RWPE1 (cell line): ENCODE results near the gene EXOG.

ENCODE experiments used
- CTCF ChIA-PET: fragments of 350-600 bp; sonication (Branson Sonifier 250); formaldehyde crosslinking; extraction: SDS; loops from one replicate; lab custom pipeline; 2021; lab: Yijun Ruan, JAX
- POLR2A ChIA-PET: fragments of 400-600 bp; formaldehyde crosslinking; extraction: SDS; loops from one replicate; lab custom pipeline; 2020; ENCODE audit warnings: antibody characterized with exemption; ENCODE audit not compliant: low non-redundant PET; lab: Yijun Ruan, JAX
- DNase-seq: peaks from one replicate; pipeline ENCODE4 v3.0.0; 2012; ENCODE audit warnings: low spot score
- H3K27ac ChIP-seq: fragments of 450-650 bp; 2 replicates; pipeline ENCODE4 v1.5.1; 2017
- CTCF ChIP-seq: fragments of 450-650 bp; conservative IDR thresholded peaks from 2 replicates; pipeline ENCODE4 v1.5.1; 2017; ENCODE audit warnings: low read depth, mild to moderate bottlenecking

The EXOG gene

DNA sequence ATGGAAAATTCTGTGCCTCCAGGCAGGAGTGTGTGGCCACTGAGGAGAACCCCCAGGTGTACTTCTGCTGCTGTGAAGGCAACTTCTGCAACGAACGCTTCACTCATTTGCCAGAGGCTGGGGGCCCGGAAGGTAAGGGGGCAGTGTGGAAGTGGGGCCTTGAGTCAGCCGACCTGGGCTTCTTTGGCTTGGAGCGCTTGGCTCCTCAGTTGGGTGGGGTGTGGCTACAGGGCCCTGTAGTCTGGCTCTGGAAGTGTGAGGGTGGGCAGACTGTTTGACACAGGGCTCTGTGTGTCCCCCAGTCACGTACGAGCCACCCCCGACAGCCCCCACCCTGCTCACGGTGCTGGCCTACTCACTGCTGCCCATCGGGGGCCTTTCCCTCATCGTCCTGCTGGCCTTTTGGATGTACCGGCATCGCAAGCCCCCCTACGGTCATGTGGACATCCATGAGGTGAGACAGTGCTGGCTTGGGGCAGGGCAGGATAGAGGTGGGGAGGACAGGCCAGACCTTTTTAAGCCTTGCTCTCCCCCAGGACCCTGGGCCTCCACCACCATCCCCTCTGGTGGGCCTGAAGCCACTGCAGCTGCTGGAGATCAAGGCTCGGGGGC lies 18.2 kb upstream of the EXOG start:
- TF ChIP-seq CTCF = no peak
- no peak for DNase-seq
- no peak overlapping the region for H3K27ac ChIP-seq
- CTCF ChIA-PET = interaction anchor here (0.5 kb wide), 1 partner anchor 24 kb away, joined by 5 read pairs; no protein-coding TSS in a partner anchor
- POLR2A ChIA-PET = interaction anchor here (0.6 kb wide), 1 partner anchor 437 kb away, joined by 3 read pairs; no protein-coding TSS in a partner anchor

DNA sequence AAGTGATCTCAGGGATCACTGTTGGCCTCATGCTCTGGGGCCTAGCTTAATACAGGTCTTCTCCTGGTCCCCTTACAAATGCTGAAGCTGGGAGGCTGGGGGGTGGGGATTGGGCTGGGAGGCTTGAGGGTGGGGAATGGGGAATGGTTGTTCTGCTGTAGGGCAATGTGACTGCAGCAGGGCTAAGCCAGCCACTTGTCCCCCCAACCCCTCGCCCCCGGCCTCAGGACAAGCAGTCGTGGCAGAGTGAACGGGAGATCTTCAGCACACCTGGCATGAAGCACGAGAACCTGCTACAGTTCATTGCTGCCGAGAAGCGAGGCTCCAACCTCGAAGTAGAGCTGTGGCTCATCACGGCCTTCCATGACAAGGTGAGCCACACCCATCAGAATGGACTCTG lies 17.2 kb upstream of the EXOG start:
- DNase-seq = no peak
- H3K27ac ChIP-seq = no peak overlapping the region
- ChIA-PET POLR2A (no interaction called here), CTCF (interaction anchor here (0.5 kb wide), 1 partner anchor 23 kb away, joined by 5 read pairs; no protein-coding TSS in a partner anchor)
- no peak for TF ChIP-seq CTCF

DNA sequence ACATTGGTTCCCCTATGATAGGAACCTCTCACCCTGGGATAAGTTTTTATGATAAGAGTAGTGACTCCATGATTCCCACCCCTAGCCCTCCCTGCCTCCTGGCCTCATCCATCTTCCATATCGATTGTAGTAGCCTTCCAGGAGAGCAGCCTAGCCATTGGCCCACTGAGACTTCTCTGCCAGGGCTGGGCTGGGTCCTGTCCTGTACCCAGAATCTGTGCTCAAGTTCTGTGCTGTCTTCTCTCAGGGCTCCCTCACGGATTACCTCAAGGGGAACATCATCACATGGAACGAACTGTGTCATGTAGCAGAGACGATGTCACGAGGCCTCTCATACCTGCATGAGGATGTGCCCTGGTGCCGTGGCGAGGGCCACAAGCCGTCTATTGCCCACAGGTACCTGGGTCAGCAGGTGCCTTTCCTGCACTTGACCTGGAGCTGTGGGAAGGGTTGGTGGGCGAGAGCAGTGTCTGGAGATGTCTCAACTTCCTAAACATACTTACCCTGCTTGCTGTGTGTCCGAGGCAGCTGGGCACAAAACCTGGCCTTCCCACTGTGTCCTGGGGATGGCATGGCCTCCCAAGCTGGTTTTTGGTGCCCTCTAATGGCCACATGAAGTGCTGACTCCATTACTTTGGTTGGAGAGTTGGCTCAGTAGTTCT lies 16.6 kb upstream of the EXOG start:
- ChIA-PET CTCF (interaction anchor here (0.6 to 1.3 kb wide), 5 partner anchors 10 to 1501 kb away, joined by 3 to 9 read pairs (median 5); partner anchors contain the start of gene XYLB), POLR2A (no interaction called here)
- TF ChIP-seq CTCF = peak; percentile 89
- no peak overlapping the region for H3K27ac ChIP-seq
- peak; percentile 62 for DNase-seq

DNA sequence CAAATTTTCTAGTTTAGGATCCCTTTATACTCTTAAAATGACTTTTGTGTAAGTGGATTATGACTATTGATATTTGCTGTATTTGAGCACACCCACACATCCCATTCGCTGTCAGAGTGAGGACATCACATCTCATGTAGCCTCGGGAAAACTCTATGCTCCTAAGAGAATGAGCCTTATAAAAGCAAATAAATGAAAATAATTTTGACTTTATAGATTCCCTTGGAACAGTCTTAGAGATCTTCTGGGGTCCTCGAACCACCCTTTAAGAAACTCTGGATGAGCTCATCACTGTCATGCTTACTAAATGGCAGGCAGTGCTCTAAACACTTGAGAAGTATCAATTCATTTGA lies 16.1 kb upstream of the EXOG start:
- CTCF ChIA-PET = interaction anchor here (0.7 to 1.3 kb wide), 3 partner anchors 9 to 1502 kb away, joined by 3 to 9 read pairs (median 5); partner anchors contain the start of gene XYLB

GRCh38 chr3:38480930-38481329 lies 15.2 kb upstream of the EXOG start:
- DNase-seq = no peak
- TF ChIP-seq CTCF = no peak
- POLR2A ChIA-PET = no interaction called here
- no peak overlapping the region for H3K27ac ChIP-seq
- CTCF ChIA-PET = interaction anchor here (0.6 to 1.6 kb wide), 2 partner anchors 135 to 372 kb away, joined by 3 read pairs; partner anchors contain the start of gene XYLB

More for the DNA sequence above, 16.1 kb upstream of the EXOG start:
- POLR2A ChIA-PET = no interaction called here
- no peak overlapping the region for H3K27ac ChIP-seq
- peak; percentile 41; the same call in 1 of the 2 replicates for TF ChIP-seq CTCF
- DNase-seq = no peak

DNA sequence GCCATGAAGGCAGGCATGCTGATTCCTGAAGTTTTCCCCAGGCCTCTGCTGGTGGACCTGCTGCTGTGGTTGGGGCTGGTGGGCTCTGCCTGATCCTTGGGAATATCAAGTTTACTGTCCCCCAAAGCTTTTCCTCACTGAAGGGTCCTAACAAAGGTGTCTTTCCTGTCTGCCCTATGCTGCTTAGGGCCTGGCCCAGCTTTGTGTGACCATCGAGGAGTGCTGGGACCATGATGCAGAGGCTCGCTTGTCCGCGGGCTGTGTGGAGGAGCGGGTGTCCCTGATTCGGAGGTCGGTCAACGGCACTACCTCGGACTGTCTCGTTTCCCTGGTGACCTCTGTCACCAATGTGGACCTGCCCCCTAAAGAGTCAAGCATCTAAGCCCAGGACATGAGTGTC lies 13.2 kb upstream of the EXOG start:
- DNase-seq = no peak
- ChIA-PET POLR2A (no interaction called here), CTCF (no interaction called here)
- no peak for TF ChIP-seq CTCF
- H3K27ac ChIP-seq = no peak overlapping the region
